ENCODE results near the gene PTPA.

Gene PTPA

GRCh38 chr9:129110740-129111527, at the start of gene PTPA, which contains the start of gene CRAT:
TSS of gene PTPA (plus strand) at chr9:129111415. CDS start at chr9:129111601, 186 bp downstream.
TSS of gene CRAT (minus strand) at chr9:129110793. CDS start at chr9:129110509, 284 bp downstream.
- peak; percentile 24 for DNase-seq

DNA sequence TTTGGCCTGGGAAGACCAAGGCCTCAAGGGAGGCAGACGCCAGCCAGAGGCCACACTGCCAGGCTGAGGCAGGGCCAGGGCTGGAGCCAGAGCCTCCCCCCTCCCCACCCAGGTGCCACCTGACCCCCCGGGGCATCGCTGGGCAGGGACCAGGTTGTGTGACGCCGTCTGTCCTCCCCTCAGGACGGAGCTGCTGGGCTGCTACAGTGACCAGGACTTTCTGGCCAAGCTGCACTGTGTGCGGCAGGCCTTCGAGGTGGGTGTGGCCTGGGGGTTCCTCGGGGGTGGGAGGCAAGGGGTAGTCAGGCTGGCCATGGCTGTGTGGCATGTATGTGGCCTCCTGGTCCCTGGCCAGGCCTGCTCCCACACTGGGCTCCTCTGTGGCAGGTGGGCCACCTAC, 48.2 kb upstream of the PTPA start:
- no peak for DNase-seq

GRCh38 chr9:129064499-129064908, 46.7 kb upstream of the PTPA start:
- no peak for DNase-seq

DNA sequence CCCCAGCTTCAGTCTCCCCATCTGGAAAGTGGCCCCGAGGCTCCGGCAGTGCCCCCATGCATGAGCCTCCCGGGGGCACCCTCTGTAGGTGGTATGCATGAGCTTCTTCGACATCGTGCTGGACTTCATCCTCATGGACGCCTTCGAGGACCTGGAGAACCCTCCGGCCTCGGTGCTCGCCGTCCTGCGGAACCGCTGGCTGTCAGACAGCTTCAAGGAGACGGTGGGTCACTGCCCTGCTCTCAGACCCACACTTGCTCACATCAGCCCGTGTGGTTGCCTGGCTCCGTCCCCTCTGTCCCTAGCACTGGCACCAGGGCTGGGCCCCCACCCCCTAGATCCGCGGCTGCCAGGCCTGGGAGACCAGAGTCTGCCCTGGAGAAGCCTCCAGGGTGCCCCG, 43.1 kb upstream of the PTPA start:
- no peak for DNase-seq

GRCh38 chr9:129068990-129069861, 42.0 kb upstream of the PTPA start:
- no peak for DNase-seq

- no peak for DNase-seq
Measured at GRCh38 chr9:129069862-129070641, 41.2 kb upstream of the PTPA start.

DNA sequence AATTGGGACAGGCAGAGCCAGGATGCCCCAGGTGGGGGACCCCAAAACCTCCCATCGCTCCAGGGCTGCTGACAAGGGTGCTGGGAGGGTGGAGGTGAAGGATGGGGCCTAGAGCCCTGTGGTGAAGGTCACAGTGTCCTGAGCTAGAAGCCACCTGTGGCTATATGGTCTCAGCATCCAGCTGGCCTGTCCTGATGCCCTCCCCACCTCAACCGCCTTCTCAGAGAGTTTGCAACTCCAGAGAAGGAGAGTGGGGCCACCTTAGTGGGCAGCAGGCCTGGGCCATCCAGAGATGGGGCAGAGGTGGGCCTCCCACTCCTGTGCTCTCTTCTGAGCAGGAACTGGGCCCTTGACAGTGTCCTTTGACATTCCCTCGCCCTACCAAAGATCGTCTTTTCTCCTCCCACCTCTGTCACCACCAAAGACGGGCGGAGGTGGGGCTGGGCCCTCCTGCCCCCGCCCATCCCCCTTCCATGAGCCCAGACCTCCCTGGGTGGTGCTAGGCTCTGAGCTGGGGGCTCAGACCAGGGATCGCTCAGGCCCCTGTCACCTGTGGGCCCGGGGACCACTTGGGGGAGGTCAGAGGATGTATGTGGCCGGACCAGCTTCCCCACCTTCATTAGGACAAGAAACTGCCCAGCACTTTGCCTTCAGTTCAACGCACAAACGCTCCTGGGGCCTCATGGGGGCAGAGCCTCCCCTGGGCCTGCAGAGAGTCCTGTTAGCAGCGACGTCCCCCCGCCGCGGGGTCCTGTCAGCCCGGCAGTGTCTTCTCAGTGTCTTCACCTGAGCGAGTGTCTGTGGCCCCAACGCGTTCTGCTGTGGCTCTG, 40.3 kb upstream of the PTPA start:
- DNase-seq, result no peak

DNA sequence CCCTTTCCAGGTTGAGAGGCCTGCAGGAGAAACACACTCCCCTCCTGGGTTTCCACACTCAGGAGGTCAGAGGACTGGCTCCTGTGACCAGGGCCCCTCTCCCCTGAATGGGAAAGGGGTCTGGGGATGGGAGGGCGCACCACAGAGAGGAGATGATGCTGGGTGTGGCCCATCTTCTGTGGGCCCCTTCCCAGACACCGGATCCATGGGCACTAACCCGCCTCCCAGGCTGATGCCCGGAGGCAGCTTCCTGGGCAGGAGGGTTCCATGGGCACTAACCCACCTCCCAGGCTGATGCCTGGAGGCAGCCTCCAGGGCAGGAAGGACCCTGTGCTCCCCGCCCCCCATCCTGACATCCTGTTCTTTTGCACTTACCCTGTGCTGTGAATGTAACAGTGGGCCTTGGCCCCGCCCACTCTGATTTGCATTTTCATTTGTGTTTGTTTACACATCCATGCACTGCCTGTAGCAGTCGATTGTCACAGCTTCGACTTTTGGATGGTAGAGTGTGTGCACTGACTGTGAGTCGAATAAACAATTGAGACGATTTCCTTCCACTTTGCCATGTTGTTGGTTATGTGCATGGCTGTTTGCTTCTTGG, 39.6 kb upstream of the PTPA start:
- no peak for DNase-seq

- no peak for DNase-seq
Measured at GRCh38 chr9:129072171-129072570, 39.0 kb upstream of the PTPA start.

- no peak for DNase-seq
Measured at GRCh38 chr9:129073404-129073803, 37.8 kb upstream of the PTPA start.

DNA sequence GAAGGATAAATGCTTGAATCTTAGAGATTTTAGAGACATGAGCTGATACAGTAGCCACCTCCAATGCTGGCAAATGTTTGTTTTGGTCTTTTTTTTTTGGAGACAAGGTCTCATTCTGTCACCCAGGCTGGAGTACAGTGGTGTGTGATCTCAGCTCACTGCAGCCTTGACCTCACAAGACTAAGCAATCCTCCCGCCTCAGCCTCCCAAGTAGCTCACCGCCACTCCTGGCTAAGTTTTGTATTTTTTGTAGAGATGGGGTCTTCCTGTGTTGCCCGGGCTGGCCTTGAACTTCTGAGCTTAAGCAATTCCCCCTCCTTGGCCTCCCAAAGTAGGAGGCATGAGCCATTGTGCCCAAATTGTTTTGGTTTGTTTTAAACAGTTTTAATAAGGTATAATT, 37.1 kb upstream of the PTPA start:
- no peak for DNase-seq

DNA sequence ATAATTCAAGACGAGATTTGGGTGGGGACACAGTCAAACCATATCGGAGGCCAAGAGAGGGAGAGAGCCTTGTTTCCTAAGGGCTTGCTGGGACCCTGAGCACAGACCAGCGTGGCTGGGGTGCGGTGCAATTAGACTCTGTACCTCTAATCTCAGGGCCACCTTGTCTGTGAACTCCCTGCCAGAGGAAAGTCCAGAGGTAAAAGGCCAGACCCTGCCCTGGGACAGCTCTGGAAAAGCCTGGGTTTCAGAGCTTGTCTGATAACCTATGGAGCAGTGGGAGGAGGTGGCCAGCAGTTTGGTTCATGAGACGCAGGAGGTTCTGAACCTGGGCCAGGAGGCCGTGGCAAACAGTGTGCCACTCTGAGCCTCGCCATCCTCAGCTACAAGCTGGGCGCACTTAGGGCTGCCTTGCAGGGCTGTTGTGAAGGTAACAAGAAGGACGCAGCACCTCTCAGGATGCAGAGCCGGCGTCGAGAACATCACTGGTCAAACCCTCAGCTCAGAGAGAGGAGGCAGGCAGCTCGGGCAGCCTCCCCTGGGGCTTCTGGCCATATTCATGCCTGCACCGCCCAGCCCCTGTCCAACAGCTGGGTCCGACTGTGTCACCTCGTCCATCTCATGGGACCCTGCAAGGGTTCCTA, 35.1 kb upstream of the PTPA start:
- DNase-seq, result no peak

- DNase-seq, result no peak
Measured at GRCh38 chr9:129076640-129077037, 34.6 kb upstream of the PTPA start.

GRCh38 chr9:129077236-129077635, 34.0 kb upstream of the PTPA start:
- DNase-seq, result no peak

DNA sequence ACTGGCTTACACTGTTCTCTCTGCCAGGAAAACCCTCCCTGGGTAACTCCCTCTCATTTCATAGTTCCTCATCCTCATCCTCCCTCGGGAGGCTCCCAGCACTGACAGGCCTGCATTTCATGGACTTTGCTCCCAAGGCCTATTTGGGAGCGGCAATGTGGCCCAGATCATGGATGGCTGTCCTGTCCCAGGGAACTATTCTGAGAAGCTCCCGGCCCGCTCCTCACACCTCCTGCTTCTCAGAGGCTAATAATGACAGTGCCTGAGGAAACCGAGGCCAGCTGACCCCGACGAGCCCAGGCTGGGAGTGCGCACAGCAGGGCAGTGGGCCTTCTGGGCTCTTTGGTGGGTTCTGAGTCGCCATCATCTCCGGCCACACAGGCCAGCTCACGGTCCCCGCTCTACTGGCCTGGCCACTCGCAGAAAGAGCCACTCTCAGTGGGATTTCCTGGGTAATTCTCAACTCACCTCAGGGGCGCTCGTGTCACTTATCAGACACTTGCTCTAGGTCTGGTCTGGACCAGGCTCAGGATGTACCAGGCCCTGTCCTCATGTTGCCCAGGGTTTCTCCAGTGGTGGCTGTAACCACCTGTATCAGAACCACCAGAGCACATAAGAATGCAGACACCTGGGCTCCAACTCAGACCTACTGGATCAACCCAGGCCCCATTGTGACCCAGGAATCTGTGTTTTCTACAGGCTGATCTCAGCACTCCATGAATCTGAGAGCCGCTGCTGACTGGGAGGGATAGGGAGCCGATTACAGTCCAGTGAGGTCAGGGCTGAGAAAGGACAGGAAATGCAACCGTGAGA, 32.3 kb upstream of the PTPA start:
- no peak for DNase-seq

DNA sequence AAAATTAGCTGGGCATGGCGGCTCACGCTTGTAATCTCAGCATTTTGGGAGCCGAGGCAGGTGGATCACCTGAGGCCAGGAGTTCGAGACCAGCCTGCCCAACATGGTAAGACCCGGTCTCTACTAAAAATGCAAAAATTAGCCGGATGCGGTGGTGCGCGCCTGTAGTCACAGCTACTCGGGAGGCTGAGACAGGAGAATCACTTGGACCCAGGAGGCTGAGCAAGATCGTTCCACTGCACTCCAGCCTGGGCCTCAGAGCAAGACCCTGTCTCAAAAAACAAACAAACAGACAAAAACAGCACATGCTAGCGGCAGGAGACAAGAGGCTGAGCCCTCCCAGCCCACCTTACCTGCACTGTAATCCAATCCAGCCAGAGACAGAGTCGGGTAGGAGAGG, 31.4 kb upstream of the PTPA start:
- DNase-seq, result no peak

- DNase-seq, result no peak
Measured at GRCh38 chr9:129080298-129080600, 31.0 kb upstream of the PTPA start.

GRCh38 chr9:129080601-129081387, 30.4 kb upstream of the PTPA start, which contains the start of gene DOLPP1:
TSS of gene DOLPP1 (plus strand) at chr9:129081111. CDS start at chr9:129081132, 21 bp downstream.
- peak; percentile 74 for DNase-seq

GRCh38 chr9:129081388-129081904, 29.8 kb upstream of the PTPA start:
- no peak for DNase-seq

Data from NCI-H187 treated with DMSO at 0.1 percent for 48 hours (cell line).